ENCODE data around the gene RNF166.

- TF ChIP-seq POLR2A (IDR thresholded peaks at IDR 0.05; ENCODE audit: low read depth) (no peak), POLR2AphosphoS5 (IDR thresholded peaks at IDR 0.05) (no peak), EP300 (IDR thresholded peaks at IDR 0.05) (no peak)
- TF ChIP-seq, protein P1, sequence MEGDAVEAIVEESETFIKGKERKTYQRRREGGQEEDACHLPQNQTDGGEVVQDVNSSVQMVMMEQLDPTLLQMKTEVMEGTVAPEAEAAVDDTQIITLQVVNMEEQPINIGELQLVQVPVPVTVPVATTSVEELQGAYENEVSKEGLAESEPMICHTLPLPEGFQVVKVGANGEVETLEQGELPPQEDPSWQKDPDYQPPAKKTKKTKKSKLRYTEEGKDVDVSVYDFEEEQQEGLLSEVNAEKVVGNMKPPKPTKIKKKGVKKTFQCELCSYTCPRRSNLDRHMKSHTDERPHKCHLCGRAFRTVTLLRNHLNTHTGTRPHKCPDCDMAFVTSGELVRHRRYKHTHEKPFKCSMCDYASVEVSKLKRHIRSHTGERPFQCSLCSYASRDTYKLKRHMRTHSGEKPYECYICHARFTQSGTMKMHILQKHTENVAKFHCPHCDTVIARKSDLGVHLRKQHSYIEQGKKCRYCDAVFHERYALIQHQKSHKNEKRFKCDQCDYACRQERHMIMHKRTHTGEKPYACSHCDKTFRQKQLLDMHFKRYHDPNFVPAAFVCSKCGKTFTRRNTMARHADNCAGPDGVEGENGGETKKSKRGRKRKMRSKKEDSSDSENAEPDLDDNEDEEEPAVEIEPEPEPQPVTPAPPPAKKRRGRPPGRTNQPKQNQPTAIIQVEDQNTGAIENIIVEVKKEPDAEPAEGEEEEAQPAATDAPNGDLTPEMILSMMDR (IDR thresholded peaks at IDR 0.05) = no peak
Measured at GRCh38 chr16:88725609-88726407, 19.6 kb upstream of the RNF166 start.

Measured in esophagus muscularis mucosa (tissue), 4 donors.